GM23248 (cell line): ENCODE results near the gene ACER1.

ENCODE experiments used
- EZH2 ChIP-seq: fragments of 200-600 bp; sonication (generic); IDR thresholded peaks from 2 replicates; pipeline ENCODE4 v1.6.1; 2018; ENCODE audit warnings: antibody characterized with exemption, mild to moderate bottlenecking; ENCODE audit not compliant: insufficient read depth, poor library complexity, severe bottlenecking
- EZH2phosphoT487 ChIP-seq: fragments of 200-600 bp; sonication (generic); IDR thresholded peaks from 2 replicates; pipeline ENCODE4 v1.6.1; 2018; ENCODE audit warnings: antibody characterized with exemption, moderate library complexity, mild to moderate bottlenecking, low read depth; ENCODE audit not compliant: insufficient read depth

DNA sequence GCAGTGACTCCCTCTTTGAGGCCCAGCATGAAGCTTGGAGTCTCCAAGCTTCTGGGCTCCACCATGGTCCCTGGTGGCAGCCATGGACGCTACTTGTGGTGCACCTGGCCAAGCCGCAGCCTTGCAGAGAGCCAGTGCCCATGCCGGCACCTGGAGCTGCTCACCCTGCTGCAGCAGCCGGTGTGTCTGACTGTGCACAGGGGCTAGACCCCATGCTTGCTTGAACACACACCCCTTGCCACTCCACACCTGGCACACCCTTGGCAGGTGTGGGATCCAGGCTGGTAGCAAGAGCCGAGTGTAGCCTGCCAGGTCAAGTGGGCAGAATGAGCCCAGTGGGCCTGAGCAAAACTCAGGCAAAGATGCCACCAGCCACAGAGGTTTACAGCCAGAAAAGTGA, 35.0 kb downstream of the ACER1 start:
- TF ChIP-seq EZH2 (no peak), EZH2phosphoT487 (no peak)
